Fibroblast of lung (primary cell): ENCODE measurements around the gene TRPM3.

Experiments
- CTCF ChIP-seq, 2 donors: IDR thresholded peaks in 1 of 2; conservative IDR thresholded peaks in 1 of 2; 1 replicate in 1 of 2; 2 replicates in 1 of 2; pipeline ENCODE4 v1.5.1; 2011 to 2012; ENCODE audit warnings: low read length in 2 of 2, control low read depth in 1 of 2, inconsistent platforms in 1 of 2, low read depth in 1 of 2, mild to moderate bottlenecking in 1 of 2
- EZH2 ChIP-seq: IDR thresholded peaks from 2 replicates; pipeline ENCODE4 v1.5.1; 2012; ENCODE audit warnings: low read length, control low read depth, mild to moderate bottlenecking; ENCODE audit errors: missing control alignments

DNA sequence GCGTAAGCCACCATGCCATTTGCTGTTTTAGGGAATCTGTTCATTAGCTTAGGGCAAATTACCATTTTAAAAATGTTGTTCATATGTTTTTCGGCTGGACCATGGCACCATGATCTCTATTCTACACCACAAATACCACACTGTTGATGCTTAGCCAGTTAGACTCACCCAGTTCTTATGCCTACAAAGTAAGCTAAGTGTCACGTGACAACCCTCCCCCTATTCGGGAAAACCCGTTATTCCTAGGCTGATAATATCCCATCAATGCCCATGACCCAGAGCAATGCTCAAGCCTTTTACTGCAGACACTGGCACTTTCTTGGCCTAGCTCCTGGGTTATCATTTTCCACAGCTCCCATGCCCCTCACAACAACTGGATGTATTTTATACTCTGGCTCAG lies 426.7 kb downstream of the TRPM3 start:
- TF ChIP-seq CTCF (conservative IDR thresholded peaks at IDR 0.05 in 1 of 2, IDR thresholded peaks at IDR 0.05 in 1 of 2; ENCODE audit: low read depth in 1 of 2, low read length in 2 of 2) (no peak), EZH2 (no peak)
